ENCODE measurements around the gene PAQR7.

PAQR7 gene

DNA sequence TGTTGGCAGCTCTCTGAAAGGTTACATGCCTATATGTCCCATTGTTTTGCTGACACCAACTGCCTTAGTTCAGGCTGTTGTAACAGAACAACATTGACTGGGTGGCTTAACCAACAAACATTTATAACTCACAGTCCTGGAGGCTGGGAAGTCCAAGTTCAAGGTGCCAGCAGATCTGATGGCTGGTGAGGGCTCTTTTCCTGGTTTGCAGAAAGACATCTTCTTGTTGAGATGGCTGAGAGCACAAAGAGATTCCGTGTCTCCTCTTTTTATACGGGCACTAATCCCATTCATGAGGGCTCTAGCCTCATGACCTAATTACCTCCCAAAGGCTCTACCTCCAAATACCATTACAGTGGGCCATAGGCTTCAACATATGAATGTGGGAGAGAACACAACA, 41.0 kb upstream of the PAQR7 start:
- no peak for TF ChIP-seq CTCF (IDR thresholded peaks at IDR 0.05; ENCODE audit: low read depth, low read length)
- H3K4me3 ChIP-seq (ENCODE audit: low read depth, low read length), result no peak overlapping the region

GRCh38 chr1:25914074-25914995, 38.8 kb upstream of the PAQR7 start:
- TF ChIP-seq CTCF (IDR thresholded peaks at IDR 0.05; ENCODE audit: low read depth, low read length), result no peak

DNA sequence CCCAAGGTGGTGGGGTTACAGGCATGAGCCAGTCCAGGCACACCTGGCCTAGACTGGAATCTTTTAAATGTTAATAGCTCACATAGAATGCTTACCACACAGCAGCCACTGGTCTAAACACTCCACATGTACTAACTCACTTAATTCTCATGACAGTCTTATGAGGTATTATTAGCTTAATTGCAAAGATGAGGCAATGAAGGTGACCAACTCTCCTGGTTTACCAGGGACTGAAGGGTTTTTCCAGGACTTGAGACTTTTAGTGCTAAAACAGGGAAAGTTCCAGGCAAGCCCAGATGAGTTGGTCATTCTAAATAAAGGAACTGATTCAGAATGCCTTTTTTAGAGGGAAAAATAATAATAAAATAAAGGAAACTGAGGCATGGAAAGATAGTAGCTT, 37.7 kb upstream of the PAQR7 start:
- no peak overlapping the region for H3K4me3 ChIP-seq (ENCODE audit: low read depth, low read length)
- TF ChIP-seq CTCF (IDR thresholded peaks at IDR 0.05; ENCODE audit: low read depth, low read length), result no peak

More at GRCh38 chr1:25914074-25914995, 38.8 kb upstream of the PAQR7 start:
- H3K4me3 ChIP-seq (ENCODE audit: low read depth, low read length), result no peak overlapping the region

DNA sequence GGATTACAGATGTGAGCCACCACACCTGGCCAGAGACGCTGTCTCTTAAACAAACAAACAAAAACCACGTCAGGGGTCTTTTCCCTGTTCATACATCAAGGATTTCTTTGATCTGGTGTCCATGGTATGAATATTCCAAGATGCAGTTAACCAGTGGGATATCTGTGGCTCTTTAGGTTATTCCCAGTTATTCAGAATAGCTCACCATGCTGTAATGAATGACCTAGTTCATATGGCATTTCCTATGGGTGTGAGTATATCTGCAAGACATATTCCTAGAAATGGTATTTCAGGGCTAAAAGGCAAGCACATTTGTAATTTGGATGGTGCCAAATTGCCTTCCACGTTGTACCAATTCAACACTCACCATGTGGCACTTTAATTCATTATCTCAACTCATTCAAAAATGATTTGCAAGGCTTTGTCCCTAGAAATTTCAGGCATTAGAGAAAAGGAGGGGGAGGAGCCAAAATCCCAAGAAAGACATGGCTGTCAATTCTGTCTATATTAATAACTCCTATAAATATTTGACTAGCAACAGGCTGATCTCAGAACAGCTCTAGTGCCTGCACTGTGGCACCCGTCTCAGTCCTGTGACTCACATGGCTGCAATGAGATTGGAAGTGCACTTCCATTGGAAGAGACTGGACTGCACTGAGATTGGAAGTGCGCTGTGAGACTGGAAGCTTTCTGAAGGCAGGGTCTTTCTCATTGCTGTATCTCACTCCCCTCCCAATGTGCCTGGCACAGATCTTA, 36.7 kb upstream of the PAQR7 start:
- no peak for TF ChIP-seq CTCF (IDR thresholded peaks at IDR 0.05; ENCODE audit: low read depth, low read length)
- H3K4me3 ChIP-seq (ENCODE audit: low read depth, low read length), result no peak overlapping the region

DNA sequence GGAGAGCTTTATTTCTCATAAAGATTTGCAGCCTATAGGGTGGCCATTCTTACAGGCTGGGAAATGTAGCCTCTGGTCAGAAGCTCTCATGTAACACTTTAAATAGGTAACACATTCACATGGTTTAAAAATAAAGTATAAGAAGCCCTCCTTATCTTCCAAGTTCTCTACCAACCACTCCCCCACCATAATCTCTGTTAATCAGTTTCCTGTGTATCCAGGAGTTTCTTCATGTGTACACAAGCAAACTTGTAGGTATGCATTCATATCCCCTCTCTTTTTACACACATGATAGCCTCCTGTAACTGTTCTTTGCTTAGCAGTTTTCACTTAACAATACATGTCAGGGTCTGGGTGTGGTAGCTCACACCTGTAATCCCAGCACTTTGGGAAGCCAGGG, 35.7 kb upstream of the PAQR7 start:
- TF ChIP-seq CTCF (IDR thresholded peaks at IDR 0.05; ENCODE audit: low read depth, low read length), result no peak
- H3K4me3 ChIP-seq (ENCODE audit: low read depth, low read length), result no peak overlapping the region

DNA sequence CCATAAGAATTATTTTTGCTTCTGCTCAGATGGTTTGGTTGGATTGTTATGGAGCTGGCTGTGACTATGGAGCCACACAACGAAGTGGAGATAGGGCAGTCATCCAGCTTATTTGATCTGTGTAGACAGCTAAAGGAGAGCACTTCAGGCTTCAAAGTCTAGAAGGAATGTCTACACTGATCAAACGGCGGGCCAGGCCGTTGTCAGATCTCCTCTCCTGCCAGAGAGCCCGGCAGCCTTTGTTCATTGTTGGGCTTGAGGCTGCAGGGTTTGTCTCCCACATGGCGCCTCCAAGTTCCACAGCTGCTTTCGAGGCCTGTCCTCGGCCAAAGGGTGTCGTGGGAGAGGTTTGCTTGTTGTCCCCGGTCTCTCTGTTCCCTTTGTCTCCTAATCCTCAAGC, 33.5 kb upstream of the PAQR7 start:
- no peak for TF ChIP-seq CTCF (IDR thresholded peaks at IDR 0.05; ENCODE audit: low read depth, low read length)
- no peak overlapping the region for H3K4me3 ChIP-seq (ENCODE audit: low read depth, low read length)

- TF ChIP-seq CTCF (IDR thresholded peaks at IDR 0.05; ENCODE audit: low read depth, low read length), result no peak
- H3K4me3 ChIP-seq (ENCODE audit: low read depth, low read length), result no peak overlapping the region
Measured at GRCh38 chr1:25908161-25908560, 32.7 kb upstream of the PAQR7 start.

Data from WI38 (cell line).